Activated CD4-positive, CD25-positive, alpha-beta regulatory T cell treated with anti-CD3 and anti-CD28 coated beads, Interleukin-2, amount 50 U/mL, for 72 hours (primary cell): ENCODE results near the gene VWA3A.
"Not testable (repeated sequence)": the region's sequence is repeated elsewhere in the genome, so short reads cannot be mapped to it uniquely, and the experiment has no call there.

Source experiments
- DNase-seq: peaks from one replicate; pipeline ENCODE4 v3.0.0; 2021

The VWA3A gene

GRCh38 chr16:22088642-22089041, 3.7 kb upstream of the VWA3A start:
- DNase-seq: no peak

- no peak for DNase-seq
These were observed 2.4 kb upstream of the VWA3A start for GRCh38 chr16:22089910-22090309.

- DNase-seq: no peak
These were observed 620 bp upstream of the VWA3A start for GRCh38 chr16:22091721-22092120.

- DNase-seq: no peak
These were observed 990 bp downstream of the VWA3A start for GRCh38 chr16:22093331-22093730.

- DNase-seq: no peak
These were observed 1.7 kb downstream of the VWA3A start for GRCh38 chr16:22093996-22094395.

GRCh38 chr16:22098405-22099255, 6.3 kb downstream of the VWA3A start:
- DNase-seq: no peak

- DNase-seq: no peak
These were observed 7.1 kb downstream of the VWA3A start for GRCh38 chr16:22099256-22099975.

- DNase-seq: no peak
These were observed 11.1 kb downstream of the VWA3A start for GRCh38 chr16:22103441-22103840.

- no peak for DNase-seq
These were observed 17.0 kb downstream of the VWA3A start for GRCh38 chr16:22109258-22109898.

GRCh38 chr16:22111629-22112028, 19.3 kb downstream of the VWA3A start:
- not testable (repeated sequence) for DNase-seq

- DNase-seq: no peak
These were observed 23.9 kb downstream of the VWA3A start for GRCh38 chr16:22116095-22116700.

- DNase-seq: no peak
These were observed 25.3 kb downstream of the VWA3A start for GRCh38 chr16:22117609-22118008.

GRCh38 chr16:22120440-22120839, 28.1 kb downstream of the VWA3A start:
- DNase-seq: no peak

GRCh38 chr16:22122239-22122638, 29.9 kb downstream of the VWA3A start:
- no peak for DNase-seq

GRCh38 chr16:22123146-22123545, 30.8 kb downstream of the VWA3A start:
- DNase-seq: no peak

- no peak for DNase-seq
These were observed 31.6 kb downstream of the VWA3A start for GRCh38 chr16:22123759-22124490.

- DNase-seq: no peak
These were observed 32.4 kb downstream of the VWA3A start for GRCh38 chr16:22124583-22125284.

GRCh38 chr16:22126037-22126558, 33.8 kb downstream of the VWA3A start:
- no peak for DNase-seq

- DNase-seq: not testable (repeated sequence)
These were observed 36.2 kb downstream of the VWA3A start for GRCh38 chr16:22128537-22128936.

- DNase-seq: no peak
These were observed 38.2 kb downstream of the VWA3A start for GRCh38 chr16:22130528-22130927.

GRCh38 chr16:22132801-22133200, 40.5 kb downstream of the VWA3A start:
- no peak for DNase-seq

- DNase-seq: no peak
These were observed 46.1 kb downstream of the VWA3A start for GRCh38 chr16:22138482-22138881.
